BJ (cell line): ENCODE data around the gene POLR1F. TPM values are rescaled to one million over a fixed set of nuclear protein-coding genes. Genes with fewer than 3 reads are reported as not detected.

Experiments
- CTCF ChIA-PET: fragments of 350-600 bp; formaldehyde crosslinking; extraction: SDS; loops from one replicate; lab custom pipeline; 2021; ENCODE audit warnings: antibody characterized with exemption, inconsistent platforms; lab: Yijun Ruan, JAX
- POLR2A ChIA-PET: fragments of 300-600 bp; sonication (Branson Sonifier 250); formaldehyde crosslinking; extraction: SDS; loops from one replicate; lab custom pipeline; 2021; ENCODE audit warnings: antibody characterized with exemption; lab: Charles Lee
- DNase-seq: peaks from one replicate; pipeline ENCODE4 v3.0.0-alpha.2; 2011; ENCODE audit warnings: low read depth
- H3K27me3 ChIP-seq: 2 replicates; pipeline ENCODE4 v1.6.0; 2011; ENCODE audit warnings: low read length; ENCODE audit not compliant: control insufficient read depth, insufficient read depth
- H3K36me3 ChIP-seq: 2 replicates; pipeline ENCODE4 v1.5.1; 2011; ENCODE audit warnings: low read length; ENCODE audit not compliant: control insufficient read depth, insufficient read depth
- H3K4me3 ChIP-seq: 2 replicates; pipeline ENCODE4 v1.5.1; 2011; ENCODE audit warnings: low read depth, mild to moderate bottlenecking, control low read depth, low read length
- polyA minus RNA-seq: library from RNA; depleted of rRNA, polyadenylated mRNA; stranded (reverse); fragments of >200 nt; gene quantifications from 2 replicates; pipeline ENCODE4 v1.2.3, GENCODE V29; 2011; rRNA and poly(A)+ RNA removed
- polyA plus RNA-seq: library from polyadenylated mRNA; depleted of rRNA; stranded (reverse); fragments of >200 nt; gene quantifications from 2 replicates; pipeline ENCODE4 v1.2.3, GENCODE V29; 2011; rRNA removed
- TF ChIP-seq, protein P1 (sequence below): IDR thresholded peaks from 2 replicates; pipeline ENCODE4 v1.5.1; 2011; ENCODE audit warnings: low read depth, mild to moderate bottlenecking, control low read depth, inconsistent platforms, low read length, moderate library complexity; ENCODE audit not compliant: insufficient read depth

POLR1F gene, protein sequence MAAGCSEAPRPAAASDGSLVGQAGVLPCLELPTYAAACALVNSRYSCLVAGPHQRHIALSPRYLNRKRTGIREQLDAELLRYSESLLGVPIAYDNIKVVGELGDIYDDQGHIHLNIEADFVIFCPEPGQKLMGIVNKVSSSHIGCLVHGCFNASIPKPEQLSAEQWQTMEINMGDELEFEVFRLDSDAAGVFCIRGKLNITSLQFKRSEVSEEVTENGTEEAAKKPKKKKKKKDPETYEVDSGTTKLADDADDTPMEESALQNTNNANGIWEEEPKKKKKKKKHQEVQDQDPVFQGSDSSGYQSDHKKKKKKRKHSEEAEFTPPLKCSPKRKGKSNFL
- polyA plus RNA-seq = 5.1 and 14.0 TPM in 2 replicates
- 4.7 and 5.1 TPM in 2 replicates for polyA minus RNA-seq

DNA sequence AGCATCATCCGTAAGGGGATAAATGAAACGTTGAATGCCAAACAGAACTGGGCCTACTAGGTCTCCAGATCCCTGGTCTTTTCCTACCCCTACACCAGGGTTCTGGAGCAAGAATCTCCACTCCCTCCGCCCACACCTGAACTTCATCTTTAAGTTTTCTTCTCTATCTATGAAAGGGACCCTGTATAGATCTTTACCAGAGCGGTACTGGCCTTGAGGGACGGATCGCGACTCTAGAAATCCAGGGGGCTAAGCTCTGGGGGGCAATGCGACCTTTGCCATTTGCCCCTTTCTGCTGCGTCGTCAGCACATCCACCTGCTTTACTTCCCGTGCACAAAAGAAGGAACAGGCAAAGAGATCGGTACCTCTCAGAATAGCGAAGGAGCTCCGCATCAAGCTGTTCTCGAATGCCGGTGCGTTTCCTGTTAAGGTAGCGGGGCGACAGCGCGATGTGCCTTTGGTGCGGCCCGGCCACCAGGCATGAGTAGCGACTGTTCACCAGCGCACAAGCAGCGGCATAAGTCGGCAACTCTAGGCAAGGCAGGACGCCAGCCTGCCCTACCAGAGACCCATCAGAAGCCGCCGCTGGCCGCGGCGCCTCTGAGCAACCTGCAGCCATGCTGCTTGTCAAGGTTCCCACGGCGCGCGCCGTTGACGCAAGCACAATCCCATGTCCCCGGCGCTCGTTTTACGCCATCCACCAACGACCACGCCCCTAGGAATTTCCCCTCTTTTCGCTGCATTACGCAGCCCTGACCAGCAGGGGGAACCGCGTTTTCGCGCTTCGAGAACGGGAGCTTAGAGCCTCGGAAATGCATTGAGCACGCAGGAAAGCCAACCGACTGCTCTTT is at the start of gene POLR1F:
Gene POLR1F (minus strand): TSS at position 641 of the 852 bp plus-strand sequence. CDS start 21 bp downstream, at position 620.
- Histone ChIP-seq H3K4me3 (peak within 1 kb of the TSS; percentile 89), H3K36me3 (0 out of 2 replicates have a peak, but pooled peaks cover under 1% of the 10 kb centered on the region), H3K27me3 (no peaks in the 10 kb centered on the region; the same call in 1 of the 2 replicates)
- peak; percentile 71 for DNase-seq
- CTCF ChIA-PET = interaction anchor here (0.6 to 8.1 kb wide), 22 partner anchors 9 to 940 kb away, joined by 3 to 121 read pairs (median 4); no protein-coding TSS in a partner anchor
- POLR2A ChIA-PET = no interaction called here
- TF ChIP-seq, protein P1, sequence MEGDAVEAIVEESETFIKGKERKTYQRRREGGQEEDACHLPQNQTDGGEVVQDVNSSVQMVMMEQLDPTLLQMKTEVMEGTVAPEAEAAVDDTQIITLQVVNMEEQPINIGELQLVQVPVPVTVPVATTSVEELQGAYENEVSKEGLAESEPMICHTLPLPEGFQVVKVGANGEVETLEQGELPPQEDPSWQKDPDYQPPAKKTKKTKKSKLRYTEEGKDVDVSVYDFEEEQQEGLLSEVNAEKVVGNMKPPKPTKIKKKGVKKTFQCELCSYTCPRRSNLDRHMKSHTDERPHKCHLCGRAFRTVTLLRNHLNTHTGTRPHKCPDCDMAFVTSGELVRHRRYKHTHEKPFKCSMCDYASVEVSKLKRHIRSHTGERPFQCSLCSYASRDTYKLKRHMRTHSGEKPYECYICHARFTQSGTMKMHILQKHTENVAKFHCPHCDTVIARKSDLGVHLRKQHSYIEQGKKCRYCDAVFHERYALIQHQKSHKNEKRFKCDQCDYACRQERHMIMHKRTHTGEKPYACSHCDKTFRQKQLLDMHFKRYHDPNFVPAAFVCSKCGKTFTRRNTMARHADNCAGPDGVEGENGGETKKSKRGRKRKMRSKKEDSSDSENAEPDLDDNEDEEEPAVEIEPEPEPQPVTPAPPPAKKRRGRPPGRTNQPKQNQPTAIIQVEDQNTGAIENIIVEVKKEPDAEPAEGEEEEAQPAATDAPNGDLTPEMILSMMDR = peak; percentile 95

DNA sequence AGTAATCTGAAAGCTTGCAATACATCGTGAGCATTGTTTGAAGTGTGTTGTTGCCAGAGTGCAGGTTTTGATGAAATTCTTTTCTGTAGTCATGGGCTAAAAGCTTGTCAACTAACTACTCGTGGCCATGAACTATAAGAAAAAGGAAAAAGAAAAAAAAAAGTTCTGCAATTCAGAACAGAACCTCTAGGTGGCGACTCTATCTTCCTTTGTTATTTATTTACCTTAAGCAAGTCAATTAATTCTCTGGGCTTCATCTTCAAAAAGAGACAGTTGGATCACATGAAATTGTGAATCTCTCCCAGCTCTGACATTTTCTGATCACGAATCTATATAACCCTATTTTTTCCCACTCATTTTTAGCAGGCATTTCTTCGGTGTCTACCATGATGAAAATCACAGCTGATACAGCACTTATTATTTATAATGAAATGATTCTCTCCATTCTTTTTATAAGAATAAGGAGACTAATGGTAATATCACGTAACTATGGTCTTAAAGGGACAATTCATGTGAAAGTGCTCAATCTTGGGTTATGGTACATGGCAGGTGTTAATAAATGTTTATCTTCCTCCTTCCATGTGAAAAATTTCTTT is 45.8 kb upstream of the POLR1F start:
- no peak overlapping the region for H3K4me3 ChIP-seq
- ChIA-PET CTCF (interaction anchor here (0.6 to 3.8 kb wide), 13 partner anchors 9 to 981 kb away, joined by 3 to 30 read pairs (median 4); partner anchors contain the start of gene ITGB8), POLR2A (no interaction called here)
- peak; percentile 5 for DNase-seq
- H3K36me3 ChIP-seq = no peaks in the 10 kb centered on the region
- H3K27me3 ChIP-seq = no peaks in the 10 kb centered on the region
- TF ChIP-seq, protein P1 = peak; percentile 70

DNA sequence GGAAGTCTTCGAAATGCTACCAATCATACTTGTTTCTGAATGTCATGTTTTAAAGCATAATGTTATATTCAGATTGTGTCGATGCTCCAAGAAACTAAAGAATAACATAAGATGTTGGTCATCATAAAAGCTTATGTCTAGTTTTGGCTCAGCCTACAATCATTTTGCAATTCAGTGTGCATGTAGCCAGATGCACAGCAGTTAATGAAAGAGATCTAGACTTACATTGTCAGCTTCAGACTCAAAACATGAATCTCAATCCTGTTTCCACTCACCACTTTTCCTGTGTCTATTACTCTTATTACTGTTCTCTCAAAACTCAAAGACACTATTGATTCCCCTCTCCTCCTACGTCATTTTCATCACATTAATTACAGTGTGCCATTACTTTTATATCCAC is 43.2 kb upstream of the POLR1F start:
- Histone ChIP-seq H3K36me3 (no peaks in the 10 kb centered on the region), H3K4me3 (no peak overlapping the region), H3K27me3 (no peaks in the 10 kb centered on the region)
- TF ChIP-seq, protein P1 = no peak
- ChIA-PET POLR2A (no interaction called here), CTCF (interaction anchor here (1.1 to 1.9 kb wide), 3 partner anchors 684 to 847 kb away, joined by 3 to 13 read pairs (median 4); no protein-coding TSS in a partner anchor)
- no peak for DNase-seq

DNA sequence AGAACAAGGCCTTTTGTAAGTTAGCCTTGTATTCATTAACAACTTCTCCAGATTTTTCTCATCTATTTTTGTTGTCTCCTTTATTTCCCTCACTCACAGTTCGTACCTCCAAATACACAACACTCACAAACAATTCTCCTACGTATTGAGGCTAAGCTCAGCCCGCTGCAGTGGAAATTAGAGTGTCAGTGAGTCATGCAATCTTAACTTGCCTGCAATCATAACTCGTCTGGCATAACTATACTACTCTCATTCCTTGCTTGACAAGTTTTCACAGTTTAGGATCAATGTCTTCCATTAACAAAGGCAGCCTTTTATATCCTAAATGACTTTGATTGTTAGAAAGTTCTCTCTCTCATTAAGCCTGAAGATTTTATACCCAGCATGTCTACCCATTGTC is 40.8 kb upstream of the POLR1F start:
- TF ChIP-seq, protein P1 = no peak
- H3K36me3 ChIP-seq = no peaks in the 10 kb centered on the region
- H3K27me3 ChIP-seq = no peaks in the 10 kb centered on the region
- no peak for DNase-seq
- ChIA-PET CTCF (interaction anchor here (1.3 kb wide), 1 partner anchor 849 kb away, joined by 4 read pairs; no protein-coding TSS in a partner anchor), POLR2A (no interaction called here)
- no peak overlapping the region for H3K4me3 ChIP-seq
